GM12878 (cell line): ENCODE results near the gene BIK. TPM values are rescaled to one million over a fixed set of nuclear protein-coding genes. Genes with fewer than 3 reads are reported as not detected.

ENCODE experiments used
- ATAC-seq: fragments of 200-7000 bp; cut with Tn5 transposase; 3 replicates; pipeline ENCODE4 v1.9.1; 2020; ENCODE audit warnings: mild to moderate bottlenecking, moderate library complexity
- BruUV-seq: library from RNA; stranded (reverse); fragments of 400-500 nt; replicated peaks from 2 replicates; lab custom pipeline; 2021; lab: Mats Ljungman, UMichigan
- CTCF ChIA-PET: fragments of 300-600 bp; sonication (Branson Sonifier 250); formaldehyde crosslinking; extraction: SDS; loops from one replicate; lab custom pipeline; 2021; ENCODE audit warnings: inconsistent platforms; lab: Yijun Ruan, JAX
- POLR2A ChIA-PET: fragments of 350-600 bp; formaldehyde crosslinking; extraction: SDS; loops from one replicate; lab custom pipeline; 2021; ENCODE audit warnings: inconsistent platforms; lab: Charles Lee
- RAD21 ChIA-PET: fragments of 300-600 bp; sonication (Branson Sonifier 250); formaldehyde crosslinking; loops from one replicate; lab custom pipeline; 2023; ENCODE audit warnings: antibody characterized with exemption; ENCODE audit not compliant: unreplicated experiment; lab: Charles Lee
- SMC1A ChIA-PET: fragments of 300-600 bp; sonication (Branson Sonifier 250); formaldehyde crosslinking; loops from one replicate; lab custom pipeline; 2023; ENCODE audit not compliant: unreplicated experiment, uncharacterized antibody; lab: Charles Lee
- DNase-seq: peaks from one replicate; pipeline ENCODE4 v3.0.0-alpha.2; 2011; ENCODE audit warnings: low read depth, low spot score
- FAIRE-seq: peaks from 3 replicates; lab custom pipeline; 2011; peaks lifted over from hg19 to GRCh38; lab: Jason Lieb, UNC
- H2AFZ ChIP-seq: 2 replicates; pipeline ENCODE4 v1.6.0; 2011; ENCODE audit warnings: low read depth, low read length, control low read depth; ENCODE audit not compliant: control insufficient read depth
- H3K27ac ChIP-seq: 2 replicates; pipeline ENCODE4 v1.5.1; 2011; ENCODE audit warnings: control low read depth; ENCODE audit not compliant: control insufficient read depth, insufficient read depth
- H3K27me3 ChIP-seq, 2 experiments: replicated peaks in 1 of 2; 2 replicates each; pipeline versions ENCODE4 v1.6.0 to v1.6.1; 2011; ENCODE audit warnings: low read length in 1 of 2; ENCODE audit not compliant: control insufficient read depth in 2 of 2, insufficient read depth in 2 of 2
- H3K36me3 ChIP-seq, 2 experiments: 2 replicates each; pipeline ENCODE4 v1.5.1; 2011; ENCODE audit warnings: low read length in 1 of 2; ENCODE audit not compliant: control insufficient read depth in 2 of 2, insufficient read depth in 2 of 2
- H3K4me1 ChIP-seq: 2 replicates; pipeline ENCODE4 v1.6.1; 2011; ENCODE audit warnings: mild to moderate bottlenecking, low read length, moderate library complexity, mixed read lengths; ENCODE audit not compliant: control insufficient read depth, insufficient read depth
- H3K4me2 ChIP-seq: 2 replicates; pipeline ENCODE4 v1.6.0; 2011; ENCODE audit warnings: control low read depth; ENCODE audit not compliant: control insufficient read depth, insufficient read depth
- H3K4me3 ChIP-seq: fragments of 200-600 bp; sonication (generic); 2 replicates; pipeline ENCODE4 v1.5.1; 2016
- H3K79me2 ChIP-seq: 2 replicates; pipeline ENCODE4 v1.6.0; 2011; ENCODE audit warnings: low read length; ENCODE audit not compliant: control insufficient read depth, insufficient read depth
- H3K9ac ChIP-seq: 2 replicates; pipeline ENCODE4 v1.8.0; 2011; ENCODE audit warnings: low read length, control low read depth, mixed read lengths; ENCODE audit not compliant: control insufficient read depth, insufficient read depth
- H3K9me3 ChIP-seq: replicated peaks from 3 replicates; pipeline ENCODE4 v1.5.1; 2011; ENCODE audit warnings: mild to moderate bottlenecking, low read length; ENCODE audit not compliant: control insufficient read depth, insufficient read depth
- H4K20me1 ChIP-seq: 2 replicates; pipeline ENCODE4 v1.6.0; 2011; ENCODE audit not compliant: control insufficient read depth, insufficient read depth
- ASH2L ChIP-seq: fragments of 300-600, 200-600 bp; sonication (generic); IDR thresholded peaks from 2 replicates; pipeline ENCODE4 v1.6.1; 2017; ENCODE audit warnings: low read depth, mild to moderate bottlenecking, borderline replicate concordance
- BHLHE40 ChIP-seq, 2 experiments: fragments of 450-650 bp in 1 of 2; IDR thresholded peaks; 2 replicates each; pipeline ENCODE4 v1.6.1; 2011 to 2017; ENCODE audit warnings: low read depth in 2 of 2, borderline replicate concordance in 1 of 2, improper control_type of control experiment in 1 of 2, low read length in 1 of 2, mild to moderate bottlenecking in 1 of 2
- CBFB ChIP-seq: IDR thresholded peaks from 2 replicates; pipeline ENCODE4 v1.6.1; 2016; ENCODE audit warnings: antibody characterized with exemption, low read depth
- CBX3 ChIP-seq: fragments of 200-600 bp; sonication (generic); IDR thresholded peaks from 2 replicates; pipeline ENCODE4 v1.6.1; 2016; ENCODE audit warnings: low read depth, borderline replicate concordance
- CEBPB ChIP-seq, 2 experiments: fragments of 150-350 bp in 1 of 2; IDR thresholded peaks; 2 replicates each; pipeline ENCODE4 v1.6.1; 2012 to 2014; ENCODE audit warnings: low read depth in 2 of 2, low read length in 2 of 2, borderline replicate concordance in 1 of 2, inconsistent platforms in 1 of 2
- EED ChIP-seq: sonication (generic); IDR thresholded peaks from 2 replicates; pipeline ENCODE4 v1.6.1; 2016; ENCODE audit warnings: antibody characterized with exemption, low read depth
- EGR1 ChIP-seq, 2 experiments: IDR thresholded peaks; 1 replicate in 1 of 2; 2 replicates in 1 of 2; pipeline ENCODE4 v1.6.1; 2011 to 2012; ENCODE audit warnings: low read depth in 2 of 2, low read length in 2 of 2, borderline replicate concordance in 1 of 2, mild to moderate bottlenecking in 1 of 2, moderate library complexity in 1 of 2
- KAT2A ChIP-seq: conservative IDR thresholded peaks from 2 replicates; pipeline ENCODE4 v1.6.1; 2011; ENCODE audit warnings: low read depth, low read length; ENCODE audit not compliant: control insufficient read depth
- MEF2B ChIP-seq: fragments of 450-650 bp; IDR thresholded peaks from 2 replicates; pipeline ENCODE4 v1.6.1; 2018; ENCODE audit warnings: mild to moderate bottlenecking, moderate library complexity; ENCODE audit not compliant: partially characterized antibody, poor library complexity, severe bottlenecking
- MYB ChIP-seq: fragments of 150-350 bp; IDR thresholded peaks from 2 replicates; pipeline ENCODE4 v1.6.1; 2014; ENCODE audit warnings: mild to moderate bottlenecking, low read depth, low read length, borderline replicate concordance
- NBN ChIP-seq: fragments of 450-650 bp; IDR thresholded peaks from 2 replicates; pipeline ENCODE4 v1.6.1; 2016
- NFIC ChIP-seq: IDR thresholded peaks from 2 replicates; pipeline ENCODE4 v1.6.1; 2012; ENCODE audit warnings: low read depth, mild to moderate bottlenecking, inconsistent platforms, low read length, moderate library complexity
- NFYA ChIP-seq: IDR thresholded peaks from 2 replicates; pipeline ENCODE4 v1.6.1; 2011; ENCODE audit warnings: low read depth, mild to moderate bottlenecking, low read length, improper control_type of control experiment, borderline replicate concordance
- NR2F1 ChIP-seq: fragments of 450-650 bp; conservative IDR thresholded peaks from 2 replicates; pipeline ENCODE4 v1.6.1; 2017; ENCODE audit warnings: mild to moderate bottlenecking
- POLR2AphosphoS5 ChIP-seq: IDR thresholded peaks from 2 replicates; pipeline ENCODE4 v1.6.1; 2011; ENCODE audit warnings: mild to moderate bottlenecking, low read length, inconsistent platforms
- SIX5 ChIP-seq: IDR thresholded peaks from 2 replicates; pipeline ENCODE4 v1.6.1; 2011; ENCODE audit warnings: mild to moderate bottlenecking, low read depth, low read length, moderate library complexity; ENCODE audit not compliant: severe bottlenecking
- SMAD5 ChIP-seq: IDR thresholded peaks from 2 replicates; pipeline ENCODE4 v1.6.1; 2016; ENCODE audit warnings: antibody characterized with exemption, low read depth
- SPI1 ChIP-seq: IDR thresholded peaks from 2 replicates; pipeline ENCODE4 v1.6.1; 2011; ENCODE audit warnings: low read depth, mild to moderate bottlenecking, low read length, moderate library complexity, borderline replicate concordance; ENCODE audit not compliant: insufficient read depth
- SREBF1 ChIP-seq: IDR thresholded peaks from 2 replicates; pipeline ENCODE4 v1.6.1; 2012; ENCODE audit warnings: mild to moderate bottlenecking, low read length
- TCF3 ChIP-seq: IDR thresholded peaks from 2 replicates; pipeline ENCODE4 v1.6.1; 2012; ENCODE audit warnings: low read depth, mild to moderate bottlenecking, low read length, borderline replicate concordance; ENCODE audit not compliant: insufficient read depth
- WGBS: methylation state at CpG from one replicate; pipeline ENCODE4 v1.1.6; 2016; ENCODE audit warnings: low lambda C conversion rate; ENCODE audit not compliant: insufficient replicate concordance, insufficient coverage; ENCODE audit errors: missing lambda C conversion rate; 5-methylcytosine and 5-hydroxymethylcytosine counted together
- in situ Hi-C: fragments of 300-500 bp; cut with MboI; formaldehyde crosslinking; loops from 9 replicates; pipeline ENCODE4 v1.14.3; 2018; ENCODE audit warnings: mixed read lengths
- intact Hi-C: fragments of 100-400 bp; cut with micrococcal nuclease; formaldehyde crosslinking; loops from one replicate; pipeline ENCODE4 v1.14.2; 2022; ENCODE audit not compliant: unreplicated experiment
- polyA plus RNA-seq, 11 experiments: library from polyadenylated mRNA; depleted of rRNA in 4 of 11; unstranded in 6 of 11; stranded (reverse) in 5 of 11; fragments of >200 nt; fragmentation: Nextera tagmentation in 4 of 11; fragmentation: Illumina TruSeq in 1 of 11; extraction: Ambion mirVana in 4 of 11; extraction: Trizol in 1 of 11; gene quantifications; 1 replicate in 1 of 11; 2 replicates in 10 of 11; pipeline versions ENCODE4 v1.2.1 to v1.2.3, GENCODE V29; 2011 to 2016; ENCODE audit warnings: inconsistent platforms in 2 of 11, missing spikeins in 2 of 11, low read depth in 1 of 11
- total RNA-seq, 4 experiments: library from RNA; depleted of rRNA in 3 of 4; stranded (reverse); fragments of >200 nt in 3 of 4; fragmentation: Illumina TruSeq in 1 of 4; extraction: Trizol in 1 of 4; gene quantifications; 2 replicates each; pipeline versions ENCODE4 v1.2.1 to v1.2.3, GENCODE V29; 2013 to 2021
- TF ChIP-seq, protein P1 (sequence below): fragments of 450-650 bp; IDR thresholded peaks from 2 replicates; pipeline ENCODE4 v1.6.1; 2018; ENCODE audit warnings: borderline replicate concordance, mild to moderate bottlenecking; ENCODE audit not compliant: partially characterized antibody

Gene BIK
- total and polyA plus RNA-seq, 10 of the 15 experiments (the other 5 are each of a cell fraction or from before 2014, with no cell fraction given): 0.33 to 9.8 (median 3.9) TPM

DNA sequence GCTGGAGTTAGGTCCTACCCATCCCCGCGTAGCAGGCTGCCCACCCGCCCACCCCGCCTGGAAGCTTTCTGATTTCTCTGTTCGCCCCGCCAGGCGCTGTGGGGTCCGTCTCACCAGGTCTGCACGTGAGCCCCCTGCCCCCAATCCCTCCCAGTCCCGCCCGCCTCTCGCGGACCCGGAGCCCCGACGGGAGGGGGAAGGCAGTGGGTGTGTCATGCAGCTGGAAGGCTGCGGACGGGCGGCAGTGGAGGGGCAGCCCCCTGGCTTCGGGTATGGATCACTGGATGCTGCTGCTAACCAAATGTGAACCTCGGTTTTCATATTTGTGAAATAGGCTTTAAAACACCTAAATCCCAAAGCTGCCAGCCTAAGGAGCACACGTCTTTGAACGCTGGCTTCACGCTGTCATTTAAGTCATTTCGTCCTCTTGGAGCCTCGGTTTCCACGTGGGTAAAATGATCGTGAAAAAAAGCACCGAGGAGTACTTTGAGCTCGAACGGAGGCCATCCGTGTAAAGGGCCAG, 568 bp upstream of the BIK start (continued):
- TF ChIP-seq TCF3: no peak
- TF ChIP-seq MEF2B: no peak

DNA sequence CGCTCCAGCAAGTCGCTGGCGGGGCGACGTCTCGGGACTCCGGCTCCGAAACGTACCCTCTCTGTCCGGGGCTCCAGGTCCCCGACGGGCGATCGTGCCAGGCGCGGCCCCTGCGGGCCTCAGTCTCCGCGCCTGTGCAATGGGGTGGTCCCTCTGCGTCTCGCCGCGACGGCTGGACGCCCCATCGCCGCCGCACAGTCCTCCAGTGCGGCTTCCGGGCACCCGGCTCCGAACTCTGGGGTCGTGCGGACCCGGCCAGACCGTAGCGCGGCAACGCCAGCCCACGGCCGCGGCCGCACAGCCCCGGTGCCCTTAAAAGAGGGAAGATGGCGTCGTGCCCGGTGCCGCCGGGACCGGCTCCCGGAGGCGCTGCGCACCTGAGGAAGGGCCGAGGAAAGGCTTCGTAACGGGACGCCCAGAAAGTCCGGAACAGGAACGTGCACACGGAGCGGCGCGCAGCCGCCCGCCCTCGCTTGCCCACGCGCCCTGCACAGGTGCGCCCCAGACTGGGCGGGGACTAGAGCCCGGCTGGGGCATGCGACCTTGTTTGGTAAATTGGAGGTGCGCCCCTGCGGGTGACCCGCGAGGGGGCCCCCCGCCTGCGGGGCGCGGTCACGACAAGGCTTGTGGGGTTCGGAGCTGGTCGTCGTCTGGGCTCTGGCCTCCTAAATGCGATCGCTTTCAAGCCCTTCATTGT, 525 bp downstream of the BIK start:
- CTCF ChIA-PET: interaction anchor here (1.3 to 1.5 kb wide), 2 partner anchors 27 to 117 kb away, joined by 3 to 5 read pairs; no protein-coding TSS in a partner anchor
- TF ChIP-seq EGR1 (IDR thresholded peaks at IDR 0.05; ENCODE audit: borderline replicate concordance in 1 of 2, low read depth in 2 of 2, low read length in 2 of 2): peak in 1 of 2 experiments; percentile 63; a peak in 1 of 3 replicates
- no peak for TF ChIP-seq POLR2AphosphoS5
- TF ChIP-seq CBX3: no peak
- TF ChIP-seq BHLHE40 (IDR thresholded peaks at IDR 0.05; ENCODE audit: borderline replicate concordance in 1 of 2, low read depth in 2 of 2, low read length in 1 of 2): peak; percentile 48 to 74; a peak in 2 of 4 replicates
- no peak for TF ChIP-seq ASH2L
- no peak for TF ChIP-seq CBFB
- no peak for TF ChIP-seq NR2F1
- no peak for TF ChIP-seq NBN
- TF ChIP-seq KAT2A: no peak
- no peak for TF ChIP-seq SREBF1
- no peak for TF ChIP-seq CEBPB (IDR thresholded peaks at IDR 0.05; ENCODE audit: borderline replicate concordance in 1 of 2, low read depth in 2 of 2, low read length in 2 of 2)
- no peak for TF ChIP-seq SIX5
- no peak for TF ChIP-seq EED
- TF ChIP-seq MYB: no peak
- TF ChIP-seq, protein P1, sequence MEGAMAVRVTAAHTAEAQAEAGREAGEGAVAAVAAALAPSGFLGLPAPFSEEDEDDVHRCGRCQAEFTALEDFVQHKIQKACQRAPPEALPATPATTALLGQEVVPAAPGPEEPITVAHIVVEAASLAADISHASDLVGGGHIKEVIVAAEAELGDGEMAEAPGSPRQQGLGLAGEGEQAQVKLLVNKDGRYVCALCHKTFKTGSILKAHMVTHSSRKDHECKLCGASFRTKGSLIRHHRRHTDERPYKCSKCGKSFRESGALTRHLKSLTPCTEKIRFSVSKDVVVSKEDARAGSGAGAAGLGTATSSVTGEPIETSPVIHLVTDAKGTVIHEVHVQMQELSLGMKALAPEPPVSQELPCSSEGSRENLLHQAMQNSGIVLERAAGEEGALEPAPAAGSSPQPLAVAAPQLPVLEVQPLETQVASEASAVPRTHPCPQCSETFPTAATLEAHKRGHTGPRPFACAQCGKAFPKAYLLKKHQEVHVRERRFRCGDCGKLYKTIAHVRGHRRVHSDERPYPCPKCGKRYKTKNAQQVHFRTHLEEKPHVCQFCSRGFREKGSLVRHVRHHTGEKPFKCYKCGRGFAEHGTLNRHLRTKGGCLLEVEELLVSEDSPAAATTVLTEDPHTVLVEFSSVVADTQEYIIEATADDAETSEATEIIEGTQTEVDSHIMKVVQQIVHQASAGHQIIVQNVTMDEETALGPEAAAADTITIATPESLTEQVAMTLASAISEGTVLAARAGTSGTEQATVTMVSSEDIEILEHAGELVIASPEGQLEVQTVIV: no peak
- no peak for TF ChIP-seq SPI1
- TF ChIP-seq NFYA: no peak
- no peak for TF ChIP-seq SMAD5
- TF ChIP-seq NFIC: no peak

More for the DNA sequence above, 525 bp downstream of the BIK start:
- ChIA-PET POLR2A (interaction anchor here (1.6 kb wide), 1 partner anchor 11 kb away, joined by 3 read pairs; no protein-coding TSS in a partner anchor), RAD21 (no interaction called here), SMC1A (no interaction called here)
- Histone ChIP-seq H2AFZ (peak overlapping the region; percentile 80), H3K9ac (peak overlapping the region; percentile 56; the same call in 1 of the 2 replicates), H3K27me3 (peaks cover 0 to 6% of the 10 kb centered on the region in 2 experiments; a peak in 3 of 4 replicates), H3K79me2 (no peaks in the 10 kb centered on the region), H3K36me3 (no peaks in the 10 kb centered on the region), H3K4me3 (peak overlapping the region; percentile 72; the same call in 1 of the 2 replicates), H3K4me1 (peaks cover 16% of the 10 kb centered on the region), H3K9me3 (no peaks in the 10 kb centered on the region), H4K20me1 (no peaks in the 10 kb centered on the region), H3K27ac (no peak overlapping the region), H3K4me2 (peak overlapping the region; percentile 98)
- no TSS peak for BruUV-seq
- intact Hi-C loops: no loop called here
- ATAC-seq (peak; percentile 72), FAIRE-seq (no peak), DNase-seq (no peak)
- 2% methylated on average over 82 of the region's 86 CpGs for WGBS
- in situ Hi-C loops: no loop called here
